ENCODE results near the gene HTR3D.
A peak's percentile ranks its signal among the peaks of the same experiment; 100 is the strongest.
"Not testable (repeated sequence)": the region's sequence is repeated elsewhere in the genome, so short reads cannot be mapped to it uniquely, and the experiment has no call there.

The HTR3D gene

GRCh38 chr3:184016811-184017671, 14.5 kb upstream of the HTR3D start:
- peak; percentile 30 for DNase-seq

DNA sequence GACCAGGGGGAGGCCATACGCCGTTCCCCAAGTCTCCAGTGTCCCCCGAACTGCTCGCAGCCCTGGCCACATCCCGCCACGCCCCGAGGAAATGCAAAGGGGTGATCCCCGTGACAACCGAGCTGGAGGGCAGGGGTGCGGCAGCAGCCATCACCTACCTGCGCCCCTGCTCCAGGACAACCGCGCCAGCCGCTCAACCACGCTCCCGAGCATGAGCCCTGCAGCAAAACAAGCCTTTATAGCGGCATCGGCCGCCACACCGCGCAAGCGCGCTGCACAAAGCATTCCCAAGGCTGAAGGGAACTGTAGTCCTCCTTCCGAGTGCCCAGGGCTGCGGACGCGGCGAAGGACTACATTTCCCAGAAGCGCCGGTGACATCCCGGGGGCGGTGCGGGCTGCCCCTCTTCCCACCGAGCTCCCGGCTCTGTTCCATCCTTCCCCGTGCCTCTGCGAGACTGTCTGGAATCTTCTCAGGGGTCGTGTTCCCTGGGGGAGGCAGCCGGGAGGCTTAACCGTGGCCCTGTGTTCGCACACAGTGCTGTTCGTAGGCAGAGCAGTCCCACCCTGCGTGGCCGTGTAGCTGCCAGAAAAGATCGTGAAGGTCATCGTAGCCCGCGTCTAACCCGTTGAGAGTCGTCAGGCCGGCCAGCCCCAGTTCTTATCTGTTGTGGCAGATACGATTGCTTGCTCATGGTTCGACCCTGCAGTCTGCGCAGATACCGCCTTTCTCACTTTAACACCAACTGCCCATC, 13.7 kb upstream of the HTR3D start, which contains the start of gene ABCC5:
Gene ABCC5 (minus strand): TSS at position 213 of the 752 bp plus-strand sequence. CDS start 3,492 bp downstream, outside the sequence.
- peak; percentile 93 for DNase-seq

DNA sequence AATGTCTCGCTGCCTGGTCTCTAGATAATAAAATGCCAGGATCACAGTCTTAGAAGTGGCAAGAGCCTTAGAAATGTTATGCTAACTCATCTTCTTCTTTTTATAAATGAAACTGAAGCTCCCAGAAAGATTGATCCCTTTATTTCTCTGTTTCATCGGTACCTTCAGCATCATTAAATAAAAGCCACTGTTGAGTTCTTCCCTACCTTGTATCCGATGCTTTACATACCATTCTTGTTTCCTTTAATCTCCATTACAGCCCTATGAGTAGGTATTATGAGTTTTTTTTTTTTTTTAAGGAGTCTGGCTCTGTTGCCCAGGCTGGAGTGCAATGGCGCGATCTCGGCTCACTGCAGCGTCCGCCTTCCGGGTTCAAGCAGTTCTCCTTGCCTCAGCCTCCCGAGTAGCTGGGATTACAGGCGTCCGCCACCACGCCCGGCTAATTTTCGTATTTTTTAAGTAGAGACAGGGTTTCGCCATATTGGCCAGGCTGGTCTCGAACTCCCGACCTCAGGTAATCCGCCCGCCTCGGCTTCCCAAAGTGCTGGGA, 13.0 kb upstream of the HTR3D start:
- DNase-seq, result no peak

GRCh38 chr3:184022323-184022722, 9.2 kb upstream of the HTR3D start:
- no peak for DNase-seq

DNA sequence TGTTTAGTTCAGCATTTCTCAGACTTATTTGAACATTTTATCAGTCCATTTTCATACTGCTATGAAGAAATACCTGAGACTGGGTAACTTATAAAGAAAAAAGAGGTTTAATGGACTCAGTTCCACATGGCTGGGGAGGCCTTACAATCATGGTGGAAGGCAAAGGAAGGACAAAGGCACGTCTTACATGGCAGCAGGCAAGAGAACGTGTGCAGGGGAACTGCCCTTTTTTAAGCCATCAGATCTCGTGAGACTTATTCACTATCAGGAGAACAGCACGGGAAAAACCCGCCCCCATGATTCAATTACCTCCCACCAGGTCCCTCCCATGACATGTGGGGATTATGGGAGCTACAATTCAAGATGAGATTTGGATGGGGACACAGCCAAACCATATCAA, 6.3 kb upstream of the HTR3D start:
- DNase-seq, result not testable (repeated sequence)

DNA sequence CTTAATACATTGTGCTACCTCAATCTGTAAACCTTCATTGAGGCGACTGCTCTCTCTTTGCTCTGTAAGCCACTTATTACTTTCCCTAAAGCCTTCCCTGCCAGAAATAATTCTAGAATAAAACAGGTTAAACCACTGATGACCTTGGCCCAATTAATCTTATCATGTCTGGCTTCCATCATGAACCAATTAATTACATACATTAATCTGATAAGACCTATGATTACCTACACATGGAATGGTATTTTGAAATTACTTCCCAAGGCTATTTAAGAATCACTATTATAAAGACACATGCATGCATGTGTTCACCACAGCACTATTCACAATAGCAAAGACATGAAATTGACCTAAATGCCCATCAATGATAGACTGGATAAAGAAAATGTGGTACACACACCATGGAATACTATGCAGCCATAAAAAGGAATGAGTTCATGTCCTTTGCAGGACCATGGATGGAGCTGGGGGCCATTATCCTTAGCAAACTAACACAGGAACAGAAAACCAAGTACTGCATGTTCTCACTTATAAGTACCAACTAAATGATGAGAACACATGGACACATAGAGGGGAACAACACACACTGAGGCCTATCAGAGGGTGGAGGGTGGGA, 3.2 kb upstream of the HTR3D start:
- DNase-seq, result not testable (repeated sequence)

DNA sequence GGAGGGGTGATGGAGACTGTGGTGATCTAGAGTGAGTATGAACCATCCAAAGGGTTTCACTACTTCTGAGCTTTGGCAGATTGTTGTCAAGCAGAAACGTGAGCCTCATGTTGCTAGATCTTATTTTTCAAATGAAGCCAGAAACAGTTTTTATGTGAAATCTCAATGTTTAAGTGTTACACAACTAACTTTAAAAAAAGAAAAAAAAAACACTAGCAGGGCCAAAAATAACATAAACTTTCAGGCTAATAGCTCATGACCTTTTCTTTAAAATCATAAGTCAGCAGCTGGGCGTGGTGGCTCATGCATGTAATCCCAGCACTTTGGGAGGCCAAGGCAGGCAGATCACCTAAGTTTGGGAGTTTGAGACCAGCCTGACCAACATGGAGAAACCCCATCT, 2.1 kb upstream of the HTR3D start:
- DNase-seq, result no peak

DNA sequence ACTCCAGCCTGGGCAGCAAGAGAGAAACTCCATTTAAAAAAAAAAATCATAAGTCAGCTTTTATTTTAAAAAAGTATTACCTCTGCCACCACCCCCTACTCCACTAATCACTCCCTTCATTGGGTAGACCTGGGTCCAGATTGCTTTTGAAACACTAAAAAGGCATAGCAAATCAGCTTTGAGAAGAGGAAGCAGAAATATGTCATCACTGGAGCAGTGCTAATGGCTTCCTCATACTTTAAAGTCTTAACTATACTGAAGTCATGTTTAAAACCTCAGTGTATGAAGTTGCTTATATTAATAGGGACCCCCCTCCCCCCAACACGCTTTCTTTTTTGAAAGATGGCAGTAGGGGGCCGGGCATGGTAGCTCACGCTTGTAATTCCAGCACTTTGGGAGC, 1.0 kb upstream of the HTR3D start:
- no peak for DNase-seq

DNA sequence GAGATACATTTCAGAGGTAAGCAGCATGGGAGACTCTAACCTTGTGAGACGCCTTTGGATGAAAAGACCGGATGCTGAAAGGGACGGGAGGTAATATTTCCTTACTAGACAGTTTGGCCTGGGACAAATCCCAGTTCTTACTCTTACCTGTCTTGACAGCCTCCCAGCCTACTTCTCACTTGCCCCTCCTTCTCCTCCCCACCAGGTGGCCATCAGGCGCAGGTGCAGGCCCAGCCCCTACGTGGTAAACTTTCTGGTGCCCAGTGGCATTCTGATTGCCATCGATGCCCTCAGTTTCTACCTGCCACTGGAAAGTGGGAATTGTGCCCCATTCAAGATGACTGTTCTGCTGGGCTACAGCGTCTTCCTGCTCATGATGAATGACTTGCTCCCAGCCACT, 6.3 kb downstream of the HTR3D start:
- no peak for DNase-seq

GRCh38 chr3:184038307-184038706, 6.8 kb downstream of the HTR3D start:
- not testable (repeated sequence) for DNase-seq

DNA sequence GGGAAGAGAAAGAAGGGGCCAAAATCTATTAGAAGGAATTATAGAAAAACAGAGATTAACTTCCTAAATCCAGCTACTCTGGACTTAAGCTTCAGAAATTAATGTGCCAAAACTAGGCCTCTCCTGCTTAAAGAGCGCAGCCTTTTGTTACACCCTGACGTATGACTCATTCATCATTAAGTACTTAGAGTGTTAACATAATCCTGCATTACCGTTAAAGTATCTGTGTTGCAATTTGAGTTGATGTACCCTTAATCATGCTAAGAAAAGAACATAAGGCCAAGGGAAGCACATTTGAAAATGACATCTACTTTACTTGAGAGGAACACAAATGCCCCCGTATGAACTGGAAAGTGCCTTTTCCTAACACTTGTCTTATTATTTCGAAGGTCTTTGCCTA, 7.9 kb downstream of the HTR3D start:
- no peak for DNase-seq

DNA sequence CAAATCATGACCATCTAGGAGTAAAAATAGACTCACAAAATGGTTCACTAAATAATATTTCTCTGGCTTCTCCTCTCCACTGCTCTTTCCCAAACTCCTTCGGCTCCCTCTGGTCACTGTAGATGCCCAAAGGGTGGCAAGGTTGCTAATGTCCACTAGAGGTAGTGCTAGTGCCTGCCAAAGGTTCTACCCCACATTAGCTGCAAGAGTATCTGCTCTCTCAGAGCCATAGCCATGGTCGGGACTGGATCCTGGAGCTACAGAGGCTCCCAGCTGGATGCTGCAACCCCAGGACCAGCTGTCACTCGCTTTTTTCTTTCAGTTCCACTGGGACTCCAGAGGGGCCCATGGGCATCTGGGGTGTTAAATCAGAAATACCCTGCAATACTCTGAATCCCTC, 8.5 kb downstream of the HTR3D start:
- peak; percentile 71 for DNase-seq

DNA sequence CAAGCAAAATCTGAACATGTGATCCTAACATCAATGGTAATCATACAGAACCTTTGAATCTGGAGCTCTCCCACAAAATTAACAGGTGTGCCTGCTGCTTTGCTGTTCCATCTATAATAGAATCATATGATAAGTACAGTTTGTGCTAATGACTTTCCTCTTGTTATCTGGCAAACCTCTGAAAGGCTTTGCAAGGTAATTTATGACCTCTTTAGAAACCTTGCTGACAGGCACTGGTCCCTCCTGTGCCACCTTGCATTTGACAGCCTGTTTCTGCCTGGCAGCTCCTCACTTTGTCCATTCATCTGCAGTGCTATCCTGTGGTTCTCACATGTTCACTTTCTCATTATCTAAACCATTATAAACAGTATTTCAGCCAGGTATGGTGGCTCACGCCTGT, 11.1 kb downstream of the HTR3D start:
- no peak for DNase-seq

- no peak for DNase-seq
Measured at GRCh38 chr3:184045995-184046394, 14.5 kb downstream of the HTR3D start.

DNA sequence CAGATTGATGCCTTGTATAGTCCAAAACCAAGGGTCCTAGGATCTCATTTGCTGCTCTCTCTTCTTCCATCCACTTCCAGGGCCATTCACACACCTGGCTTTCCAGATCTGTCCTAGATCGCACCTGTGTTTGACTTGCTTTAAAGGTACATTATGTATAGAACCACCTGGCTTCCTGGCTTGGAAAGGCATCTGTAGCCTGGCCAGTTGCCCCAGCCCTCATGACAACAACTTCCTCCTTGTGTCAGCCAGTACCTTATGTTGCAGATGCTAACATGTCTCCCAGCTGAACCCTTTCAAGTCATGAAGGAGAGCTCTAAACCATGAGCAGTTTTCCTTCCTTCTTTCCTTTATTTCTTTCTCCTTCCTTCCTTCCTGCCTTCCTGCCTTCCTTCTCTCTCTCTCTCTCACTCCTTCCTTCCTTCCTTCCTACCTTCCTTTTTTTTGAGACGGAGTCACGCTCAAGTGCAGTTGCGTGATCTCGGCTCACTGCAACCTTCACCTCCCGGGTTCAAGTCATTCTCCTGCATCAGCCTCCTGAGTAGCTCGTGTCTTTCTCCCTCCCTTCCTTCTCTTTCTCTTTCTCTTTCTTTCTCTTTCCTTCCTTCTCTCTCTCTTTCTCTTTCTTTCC, 18.8 kb downstream of the HTR3D start:
- DNase-seq, result no peak

- no peak for DNase-seq
Measured at GRCh38 chr3:184052767-184053166, 21.2 kb downstream of the HTR3D start, which contains the start of gene HTR3C. HTR3C (plus strand) TSS chr3:184053047; CDS start chr3:184053081, 34 bp downstream.

DNA sequence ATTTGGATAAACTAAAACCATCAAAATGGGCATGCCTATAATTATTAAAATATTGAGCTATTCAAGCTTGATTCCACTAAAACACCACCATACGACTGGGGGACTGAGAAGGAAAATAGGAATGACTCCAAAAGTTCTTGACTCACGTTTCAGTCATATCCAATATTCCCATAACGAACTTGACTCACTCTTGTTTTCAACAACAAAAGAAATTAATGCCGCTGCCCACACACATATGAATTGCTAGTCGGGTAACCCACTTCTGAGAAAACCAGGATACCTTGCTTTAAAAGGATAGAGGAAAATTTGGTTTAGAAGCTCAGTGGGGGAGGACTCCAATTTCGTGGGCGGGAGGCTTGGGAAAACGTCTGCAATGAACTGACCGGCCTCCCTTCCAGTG, 26.5 kb downstream of the HTR3D start:
- no peak for DNase-seq

- no peak for DNase-seq
Measured at GRCh38 chr3:184059424-184059823, 27.9 kb downstream of the HTR3D start.

- no peak for DNase-seq
Measured at GRCh38 chr3:184062637-184063036, 31.1 kb downstream of the HTR3D start.

DNA sequence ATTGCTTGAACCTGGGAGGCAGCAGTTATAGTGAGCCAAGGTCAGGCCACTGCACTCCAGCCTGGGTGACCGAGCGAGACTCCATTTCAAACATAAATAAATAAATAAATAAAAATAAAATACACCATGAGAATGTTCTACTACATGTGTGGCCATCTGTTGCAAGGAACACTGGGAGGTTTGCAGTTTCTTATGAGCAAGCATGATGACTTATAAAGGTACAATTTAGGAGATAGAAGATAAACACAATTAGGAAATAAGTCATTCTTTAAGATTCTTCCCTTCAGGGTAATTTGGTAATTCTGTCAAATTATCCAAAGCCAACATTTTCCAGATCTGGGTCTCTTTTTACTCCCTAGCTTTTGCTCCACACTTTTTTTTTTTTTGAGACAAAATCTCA, 34.7 kb downstream of the HTR3D start:
- DNase-seq, result no peak

- DNase-seq, result no peak
Measured at GRCh38 chr3:184067573-184068055, 36.1 kb downstream of the HTR3D start.

DNA sequence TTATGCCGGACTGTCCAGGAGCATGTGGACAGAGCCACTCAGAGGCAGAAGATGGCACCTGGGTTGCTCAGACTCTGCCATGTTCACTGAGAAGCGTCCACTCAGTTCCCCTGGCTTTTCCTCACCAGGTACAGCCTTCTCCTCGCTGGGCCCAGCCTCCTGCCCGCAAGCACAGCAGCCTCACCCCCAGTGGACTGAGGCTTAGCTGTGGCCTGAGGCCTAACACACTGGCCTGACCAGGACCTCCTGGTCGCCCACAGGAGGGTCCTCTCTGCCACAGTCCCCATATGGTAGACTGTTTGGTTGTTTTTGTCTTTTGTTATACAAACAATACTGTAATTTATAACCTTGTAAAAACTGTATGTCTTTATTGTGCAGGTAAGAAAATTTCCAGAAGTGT, 36.8 kb downstream of the HTR3D start:
- no peak for DNase-seq

DNA sequence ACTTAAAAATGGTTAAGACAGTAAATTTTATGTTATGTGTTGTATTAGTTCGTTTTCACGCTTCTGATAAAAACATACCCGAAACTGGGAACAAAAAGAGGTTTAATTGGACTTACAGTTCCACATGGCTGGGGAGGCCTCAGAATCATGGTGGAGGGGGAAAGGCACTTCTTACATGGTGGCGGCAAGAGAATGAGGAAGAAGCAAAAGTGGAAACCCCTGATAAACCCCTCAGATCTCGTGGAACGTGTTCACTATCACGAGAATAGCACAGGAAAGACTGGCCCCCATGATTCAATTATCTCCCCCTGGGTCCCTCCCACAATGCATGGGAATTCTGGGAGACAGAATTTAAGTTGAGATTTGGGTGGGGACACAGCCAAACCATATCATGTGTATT, 39.6 kb downstream of the HTR3D start:
- DNase-seq, result not testable (repeated sequence)

All from NCI-H2171 (cell line).